MM.1S (cell line): Measurements from ENCODE around the gene FPGS.
A peak's percentile ranks its signal among the peaks of the same experiment; 100 is the strongest.

ENCODE experiments used
- DNase-seq: peaks from one replicate; pipeline ENCODE4 v3.0.0-alpha.2; 2015
- H2AFZ ChIP-seq: fragments of 300-600 bp; sonication (generic); 2 replicates; pipeline ENCODE4 v1.6.0; 2016; ENCODE audit warnings: antibody characterized with exemption, low read length
- H3F3A ChIP-seq: fragments of 300-600 bp; sonication (generic); 2 replicates; pipeline ENCODE4 v1.6.1; 2016; ENCODE audit warnings: mild to moderate bottlenecking, antibody characterized with exemption, low read length, moderate library complexity, mixed read lengths; ENCODE audit not compliant: insufficient read depth
- H3K27ac ChIP-seq: fragments of 300-600 bp; sonication (generic); 2 replicates; pipeline ENCODE4 v1.5.1; 2016; ENCODE audit warnings: mild to moderate bottlenecking, low read length
- H3K27me3 ChIP-seq: fragments of 300-600 bp; sonication (generic); replicated peaks from 2 replicates; pipeline ENCODE4 v1.6.0; 2016; ENCODE audit warnings: low read length; ENCODE audit not compliant: insufficient read depth
- H3K36me3 ChIP-seq: fragments of 300-600 bp; sonication (generic); replicated peaks from 2 replicates; pipeline ENCODE4 v1.6.1; 2016; ENCODE audit warnings: mild to moderate bottlenecking, low read length, mixed read lengths; ENCODE audit not compliant: insufficient read depth
- H3K4me1 ChIP-seq: fragments of 300-600 bp; sonication (generic); 2 replicates; pipeline ENCODE4 v1.6.1; 2016; ENCODE audit warnings: low read length, mixed read lengths
- H3K4me2 ChIP-seq: fragments of 300-600 bp; sonication (generic); 2 replicates; pipeline ENCODE4 v1.6.0; 2016; ENCODE audit warnings: low read depth, low read length
- H3K4me3 ChIP-seq: fragments of 300-600 bp; sonication (generic); 2 replicates; pipeline ENCODE4 v1.5.1; 2016; ENCODE audit warnings: low read length, mixed read lengths
- H3K79me2 ChIP-seq: fragments of 300-600 bp; sonication (generic); 2 replicates; pipeline ENCODE4 v1.6.1; 2016; ENCODE audit warnings: mixed run types, low read length, mixed read lengths
- H3K9ac ChIP-seq: fragments of 300-600 bp; sonication (generic); 2 replicates; pipeline ENCODE4 v1.6.1; 2016; ENCODE audit warnings: low read length, mixed read lengths
- H3K9me2 ChIP-seq: fragments of 300-600 bp; sonication (generic); replicated peaks from 2 replicates; pipeline ENCODE4 v1.6.1; 2016; ENCODE audit warnings: mild to moderate bottlenecking, low read length, mixed read lengths; ENCODE audit not compliant: insufficient read depth
- H3K9me3 ChIP-seq: fragments of 300-600 bp; sonication (generic); replicated peaks from 2 replicates; pipeline ENCODE4 v1.6.1; 2016; ENCODE audit warnings: mild to moderate bottlenecking, low read length, mixed read lengths; ENCODE audit not compliant: insufficient read depth
- H4K20me1 ChIP-seq: fragments of 300-600 bp; sonication (generic); 2 replicates; pipeline ENCODE4 v1.6.1; 2016; ENCODE audit warnings: mild to moderate bottlenecking, low read length, moderate library complexity, mixed read lengths; ENCODE audit not compliant: insufficient read depth
- CTCF ChIP-seq: fragments of 300-600 bp; sonication (generic); IDR thresholded peaks from 2 replicates; pipeline ENCODE4 v1.5.1; 2016; ENCODE audit warnings: antibody characterized with exemption, low read length, mixed read lengths
- EZH2 ChIP-seq: fragments of 300-600 bp; sonication (generic); optimal IDR thresholded peaks from 2 replicates; pipeline ENCODE3; 2017; ENCODE audit warnings: low read depth, mild to moderate bottlenecking, antibody characterized with exemption, low read length, mixed read lengths
- EZH2phosphoT487 ChIP-seq: fragments of 300-600 bp; sonication (generic); IDR thresholded peaks from 2 replicates; pipeline ENCODE4 v1.6.1; 2018; ENCODE audit warnings: antibody characterized with exemption, low read length

Gene FPGS

DNA sequence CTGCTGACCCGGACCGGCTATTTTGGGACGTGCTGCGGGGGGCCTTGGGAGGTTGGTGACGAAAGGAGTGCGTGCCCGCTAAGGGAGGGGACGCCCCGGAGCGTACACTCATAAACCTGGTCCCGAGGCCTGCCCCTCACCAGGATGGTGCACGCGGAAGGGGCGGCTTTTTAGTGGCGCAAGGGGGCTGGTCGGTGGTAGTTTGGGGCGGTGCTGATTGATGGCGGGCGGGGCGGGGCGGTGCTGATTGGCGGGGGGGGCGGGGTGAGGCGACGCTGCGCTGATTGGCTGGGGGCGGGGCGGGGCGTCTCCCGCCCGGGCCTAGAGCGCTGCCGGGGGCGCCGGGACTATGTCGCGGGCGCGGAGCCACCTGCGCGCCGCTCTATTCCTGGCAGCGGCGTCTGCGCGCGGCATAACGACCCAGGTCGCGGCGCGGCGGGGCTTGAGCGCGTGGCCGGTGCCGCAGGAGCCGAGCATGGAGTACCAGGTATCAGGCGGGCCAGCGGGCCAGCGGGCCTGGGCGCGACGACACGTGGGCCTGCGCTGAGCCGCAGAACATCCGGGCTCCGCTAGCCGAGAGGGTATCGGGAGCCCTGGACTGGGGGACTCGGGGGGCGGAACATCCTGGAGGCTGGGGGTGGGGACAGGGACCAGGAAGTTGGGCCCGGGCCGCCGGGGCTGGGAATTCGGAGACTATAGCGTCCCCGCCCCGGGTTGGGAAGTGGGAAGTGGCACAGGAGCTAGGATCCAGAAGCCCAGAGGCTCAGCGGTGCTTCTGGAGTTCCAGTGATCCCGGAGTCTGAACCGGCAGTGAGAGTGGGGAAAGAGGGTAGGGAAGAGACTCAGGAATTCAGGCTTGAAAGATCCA is at the start of gene FPGS:
TSS of gene FPGS (plus strand) at position 307 of the 868 bp plus-strand sequence. CDS start at position 350, 43 bp downstream.
- Histone ChIP-seq H3K27me3 (no peaks in the 10 kb centered on the region), H4K20me1 (no peaks in the 10 kb centered on the region), H3K9ac (peak within 1 kb of the TSS; percentile 93), H3K4me2 (peak within 1 kb of the TSS; percentile 87), H3K9me2 (no peaks in the 10 kb centered on the region), H3K4me3 (peak within 1 kb of the TSS; percentile 83), H3K27ac (peak within 1 kb of the TSS; percentile 75), H3K4me1 (peaks cover 12% of the 10 kb centered on the region), H3K9me3 (no peaks in the 10 kb centered on the region), H3F3A (peaks cover 8% of the 10 kb centered on the region), H3K79me2 (peaks cover 40% of the 10 kb centered on the region), H3K36me3 (no peaks in the 10 kb centered on the region; the same call in 1 of the 2 replicates), H2AFZ (peak within 1 kb of the TSS; percentile 86)
- TF ChIP-seq EZH2 (no peak), CTCF (0 out of 2 replicates have a peak, but pooled peaks have one; percentile 9)
- peak; percentile 84 for DNase-seq

DNA sequence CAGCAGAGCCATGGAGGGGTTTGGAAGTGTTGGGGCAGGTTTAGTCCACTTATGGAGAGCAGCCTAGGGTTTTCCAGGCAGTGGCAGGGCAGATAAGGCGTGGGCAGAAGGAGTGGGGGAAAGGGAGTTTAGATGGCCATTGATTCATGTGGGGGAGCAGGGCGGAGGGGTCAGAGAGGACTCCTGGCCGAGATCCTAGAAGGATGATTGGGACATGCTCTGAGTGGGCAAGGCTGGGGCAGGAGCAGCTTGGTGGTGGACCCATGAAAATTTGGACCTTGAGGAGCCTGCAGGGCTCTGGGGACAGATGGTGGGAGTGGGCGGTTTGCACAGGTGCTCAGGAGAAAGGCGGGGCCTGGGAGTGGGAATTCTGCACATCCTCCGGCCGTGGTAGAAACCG is 49.5 kb upstream of the FPGS start:
- Histone ChIP-seq H2AFZ (no peak overlapping the region), H3K9me3 (no peaks in the 10 kb centered on the region), H3K4me2 (no peak overlapping the region), H3K4me3 (no peak overlapping the region), H3K79me2 (no peaks in the 10 kb centered on the region), H3K27ac (no peak overlapping the region), H3F3A (no peaks in the 10 kb centered on the region), H4K20me1 (no peaks in the 10 kb centered on the region), H3K36me3 (no peaks in the 10 kb centered on the region), H3K9me2 (no peaks in the 10 kb centered on the region), H3K9ac (no peak overlapping the region), H3K4me1 (no peaks in the 10 kb centered on the region), H3K27me3 (no peaks in the 10 kb centered on the region)
- DNase-seq: no peak
- TF ChIP-seq CTCF (no peak), EZH2phosphoT487 (no peak)

GRCh38 chr9:127753622-127754021 is 49.1 kb upstream of the FPGS start:
- Histone ChIP-seq H3F3A (no peaks in the 10 kb centered on the region), H3K9me2 (no peaks in the 10 kb centered on the region), H3K4me3 (no peak overlapping the region), H3K9ac (no peak overlapping the region), H3K4me2 (no peak overlapping the region), H2AFZ (no peak overlapping the region), H3K36me3 (no peaks in the 10 kb centered on the region), H3K27ac (no peak overlapping the region), H3K79me2 (no peaks in the 10 kb centered on the region), H3K27me3 (no peaks in the 10 kb centered on the region), H3K4me1 (no peaks in the 10 kb centered on the region), H4K20me1 (no peaks in the 10 kb centered on the region), H3K9me3 (no peaks in the 10 kb centered on the region)
- DNase-seq: no peak
- TF ChIP-seq EZH2phosphoT487 (no peak), CTCF (no peak), EZH2 (no peak)
